Stimulated activated CD8-positive, alpha-beta memory T cell treated with anti-CD3 and anti-CD28 coated beads, Interleukin-4, amount 100 ng/mL, for 1 hour (primary cell): ENCODE results near the gene RITA1.

Experiments
- DNase-seq, 2 donors: peaks; one replicate each; pipeline ENCODE4 v3.0.0-alpha.2; 2020; ENCODE audit warnings: low read depth in 2 of 2, low spot score in 1 of 2

RITA1 gene

DNA sequence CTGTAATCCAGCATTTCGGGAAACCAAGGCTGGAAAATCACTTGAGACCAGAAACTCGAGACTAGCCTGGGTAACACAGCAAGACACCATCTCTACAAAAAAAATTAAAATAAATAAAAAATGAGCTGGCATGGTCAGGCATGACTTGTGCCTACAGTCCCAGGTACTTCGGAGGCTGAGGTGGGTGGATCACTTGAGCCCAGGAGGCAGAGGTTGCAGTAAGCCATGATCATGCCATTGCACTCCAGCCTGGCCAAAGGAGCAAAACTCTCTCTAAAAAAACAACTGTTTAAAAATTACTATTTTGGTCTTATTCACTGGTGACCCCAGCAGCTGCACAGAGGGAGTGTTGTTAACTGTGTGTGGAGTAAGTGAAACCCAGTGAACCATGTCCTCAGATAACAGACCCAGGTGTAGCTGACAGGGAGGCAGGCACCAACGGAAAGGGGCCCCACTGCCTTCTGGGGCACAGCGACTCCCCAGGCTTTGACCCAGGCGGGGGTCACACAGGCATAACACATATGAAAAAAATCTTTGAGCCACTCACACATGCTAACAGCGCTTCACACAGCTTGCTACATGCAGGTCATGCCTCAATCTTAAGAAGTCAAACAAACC is 12.3 kb upstream of the RITA1 start:
- DNase-seq, result no peak

DNA sequence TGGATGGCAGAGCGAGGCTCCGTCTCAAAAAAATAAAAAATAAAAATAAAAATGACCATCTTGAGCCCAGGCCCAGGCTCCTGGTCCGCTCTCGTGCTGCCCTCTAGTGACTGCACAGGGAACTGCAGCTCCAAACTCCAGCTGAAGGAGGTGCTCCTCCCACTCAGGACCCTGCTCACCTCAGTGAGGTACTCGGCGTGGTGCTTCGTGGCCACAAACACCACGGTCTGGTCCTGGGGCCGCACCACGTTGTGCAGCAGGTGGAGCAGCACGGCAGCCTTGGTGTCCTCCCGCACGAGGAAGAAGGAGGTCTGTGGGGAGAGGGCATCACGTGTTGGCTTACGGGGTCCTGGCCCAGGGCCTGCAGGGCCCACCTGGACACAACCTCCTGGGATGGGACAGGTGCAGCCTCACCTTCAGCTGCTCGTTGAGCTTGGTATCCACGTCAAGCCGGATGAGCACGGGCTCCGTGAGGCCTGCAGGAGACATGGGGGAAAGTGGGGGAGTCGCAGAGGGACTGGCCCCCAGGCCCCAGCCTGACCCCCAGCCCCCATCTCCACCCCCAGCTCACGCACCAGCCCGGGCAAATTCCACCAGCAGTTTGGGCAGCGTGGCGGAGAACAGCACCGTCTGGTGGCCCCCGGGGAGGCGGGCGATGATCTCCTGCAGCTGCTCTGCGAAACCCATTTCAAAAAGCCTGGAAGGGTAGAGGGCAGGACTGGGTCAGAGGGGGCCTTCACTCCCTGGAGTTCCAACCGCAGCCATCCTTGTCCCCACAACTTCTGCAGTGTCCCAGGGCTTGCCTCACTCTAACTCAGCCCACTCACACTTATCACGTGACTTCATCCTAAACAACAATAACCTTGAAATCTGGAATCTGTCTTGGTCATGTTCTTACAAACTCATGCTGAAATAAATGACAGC is 10.8 kb upstream of the RITA1 start:
- peak; percentile 50 to 58 for DNase-seq

GRCh38 chr12:113179023-113179422 is 6.5 kb upstream of the RITA1 start:
- DNase-seq, result no peak

DNA sequence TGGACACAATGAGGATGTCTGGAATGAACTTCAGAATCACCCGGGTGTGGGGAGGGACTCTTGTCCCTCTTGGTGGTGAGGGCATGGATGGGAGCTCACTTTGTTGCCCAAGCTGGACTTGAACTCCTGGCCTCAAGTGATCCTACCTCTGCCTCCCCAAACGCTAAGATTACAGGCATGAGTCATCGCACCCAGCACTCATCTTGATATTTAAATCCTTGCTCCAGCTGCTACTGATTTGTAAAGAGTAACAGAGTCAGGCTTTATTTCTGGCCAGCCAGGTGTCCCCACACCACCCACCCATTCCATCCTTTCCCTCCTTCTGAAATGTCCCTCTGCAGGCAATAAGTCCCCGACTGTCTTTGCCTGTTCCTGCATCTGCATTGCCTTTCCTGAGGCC is 5.2 kb upstream of the RITA1 start:
- DNase-seq, result no peak

GRCh38 chr12:113181975-113182374 is 3.5 kb upstream of the RITA1 start:
- no peak for DNase-seq

- DNase-seq, result no peak
Observed at GRCh38 chr12:113183030-113183589, 2.4 kb upstream of the RITA1 start.

GRCh38 chr12:113184098-113184899 is 1.2 kb upstream of the RITA1 start:
- no peak for DNase-seq

DNA sequence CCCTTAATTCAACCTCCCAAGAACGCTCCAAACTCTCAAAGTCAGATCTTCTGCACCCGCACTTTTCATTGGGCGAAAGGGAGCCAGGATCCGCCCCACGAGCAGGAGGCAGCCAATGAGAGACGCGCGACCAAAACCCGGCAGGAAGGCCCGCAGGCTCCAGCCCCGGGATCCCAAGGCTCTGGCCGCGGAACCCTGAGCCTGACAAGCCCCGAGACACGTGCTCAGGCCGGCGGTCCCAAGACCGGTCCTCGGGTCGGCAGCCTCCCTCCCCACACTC is 681 bp upstream of the RITA1 start:
- DNase-seq, result peak; percentile 68 to 72

GRCh38 chr12:113186033-113186365 is 478 bp downstream of the RITA1 start:
- no peak for DNase-seq

DNA sequence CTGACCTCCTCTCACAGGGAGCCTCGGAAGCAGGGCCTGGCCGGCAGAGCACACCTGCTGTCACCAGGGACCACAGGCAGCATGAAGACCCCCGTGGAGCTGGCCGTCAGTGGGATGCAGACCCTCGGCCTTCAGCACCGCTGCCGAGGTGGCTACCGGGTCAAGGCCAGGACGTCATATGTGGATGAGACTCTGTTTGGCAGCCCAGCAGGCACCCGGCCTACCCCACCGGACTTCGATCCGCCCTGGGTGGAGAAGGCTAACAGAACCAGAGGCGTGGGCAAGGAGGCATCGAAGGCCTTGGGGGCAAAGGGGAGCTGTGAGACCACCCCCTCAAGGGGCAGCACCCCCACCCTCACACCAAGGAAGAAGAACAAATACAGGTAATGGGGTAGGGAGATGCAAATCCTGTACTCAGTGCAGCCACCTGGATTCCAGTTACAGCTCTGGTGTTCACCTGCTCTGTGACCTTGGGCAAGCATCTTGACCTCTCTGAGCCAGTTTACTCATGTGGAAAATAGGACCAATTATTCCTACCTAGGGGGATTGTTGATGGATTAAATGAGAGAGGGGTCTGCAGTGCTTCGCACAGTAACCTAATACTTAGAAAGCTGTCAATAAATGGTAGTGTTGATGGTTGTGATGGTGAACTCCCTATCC is 1.3 kb downstream of the RITA1 start:
- DNase-seq, result no peak

- no peak for DNase-seq
Observed at GRCh38 chr12:113189361-113189760, 3.8 kb downstream of the RITA1 start.

- DNase-seq, result no peak
Observed at GRCh38 chr12:113190761-113191160, 5.2 kb downstream of the RITA1 start.

DNA sequence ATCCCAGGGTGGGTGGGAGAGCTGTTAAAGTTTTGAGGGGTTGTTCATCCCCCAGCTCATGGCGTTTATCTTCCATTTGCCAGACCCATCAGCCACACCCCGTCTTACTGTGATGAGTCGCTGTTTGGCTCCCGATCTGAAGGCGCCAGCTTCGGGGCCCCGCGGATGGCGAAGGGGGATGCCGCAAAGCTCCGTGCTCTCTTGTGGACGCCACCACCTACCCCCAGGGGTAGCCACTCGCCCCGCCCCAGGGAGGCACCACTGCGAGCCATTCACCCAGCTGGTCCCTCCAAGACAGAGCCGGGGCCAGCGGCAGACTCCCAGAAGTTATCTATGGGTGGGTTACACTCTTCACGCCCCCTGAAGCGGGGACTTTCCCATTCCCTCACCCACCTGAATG is 5.7 kb downstream of the RITA1 start:
- DNase-seq, result no peak

DNA sequence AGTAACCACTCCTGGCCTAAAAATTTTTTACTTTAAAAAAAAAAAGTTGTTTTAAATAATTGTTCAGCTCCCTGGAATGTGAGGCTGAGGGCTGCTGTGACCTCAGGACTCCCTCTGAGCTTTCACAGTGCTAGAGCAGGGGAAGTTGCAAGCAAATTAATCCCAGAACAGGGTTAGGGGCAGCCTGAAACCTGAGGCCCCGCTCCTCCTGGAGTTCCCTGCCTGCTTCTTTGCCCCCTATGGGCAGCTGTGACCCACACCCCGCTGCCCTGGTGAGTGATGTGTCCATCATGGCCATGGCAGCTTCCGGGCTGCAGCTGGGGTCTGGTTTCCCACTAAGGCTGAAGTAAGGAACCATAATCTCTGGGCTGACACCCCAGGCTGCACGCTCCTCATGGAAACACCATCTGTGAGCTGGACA is 9.5 kb downstream of the RITA1 start:
- DNase-seq, result no peak

- no peak for DNase-seq
Observed at GRCh38 chr12:113195598-113195997, 10.1 kb downstream of the RITA1 start.

DNA sequence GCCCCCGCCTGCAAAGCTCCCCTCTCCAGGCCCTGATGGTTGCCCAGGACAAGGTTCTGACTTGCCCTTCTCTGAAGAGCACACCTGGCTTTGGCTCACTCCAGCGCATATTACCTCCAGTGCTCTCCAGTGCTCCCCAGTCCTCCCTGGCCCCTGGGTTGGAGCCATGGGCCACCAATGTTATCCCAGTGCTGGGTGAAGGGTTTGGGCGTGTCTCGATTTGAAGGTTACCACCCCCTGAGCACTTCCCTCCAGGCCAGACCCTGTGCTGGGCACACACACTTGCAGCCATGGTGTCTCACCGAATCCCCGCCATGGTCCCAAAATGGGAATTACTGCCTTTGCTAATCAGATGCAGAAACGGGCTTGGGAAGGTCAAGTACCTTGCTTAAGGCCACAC is 11.1 kb downstream of the RITA1 start:
- no peak for DNase-seq

DNA sequence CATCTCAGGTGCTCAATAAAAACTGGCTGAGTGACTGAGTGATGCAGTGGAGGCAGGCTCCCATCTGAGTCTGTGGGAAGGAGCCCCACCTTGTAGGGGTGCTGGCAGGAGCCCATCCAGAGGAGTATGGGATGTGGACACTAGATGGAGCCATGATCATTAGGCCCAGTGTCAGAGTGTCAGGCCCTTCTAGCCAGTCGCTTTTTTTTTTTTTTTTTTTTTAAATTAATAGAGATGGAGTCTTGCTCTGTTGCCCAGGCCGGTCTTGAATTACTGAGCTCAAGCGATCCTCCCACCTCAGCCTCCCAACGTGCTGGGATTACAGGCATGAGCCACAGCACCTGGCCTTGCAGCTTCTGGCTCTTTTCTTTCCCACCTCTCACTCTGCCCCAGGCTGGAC is 11.5 kb downstream of the RITA1 start:
- DNase-seq, result peak in 1 of 2 donors; percentile 20

- no peak for DNase-seq
Observed at GRCh38 chr12:113197518-113198077, 12.1 kb downstream of the RITA1 start.

DNA sequence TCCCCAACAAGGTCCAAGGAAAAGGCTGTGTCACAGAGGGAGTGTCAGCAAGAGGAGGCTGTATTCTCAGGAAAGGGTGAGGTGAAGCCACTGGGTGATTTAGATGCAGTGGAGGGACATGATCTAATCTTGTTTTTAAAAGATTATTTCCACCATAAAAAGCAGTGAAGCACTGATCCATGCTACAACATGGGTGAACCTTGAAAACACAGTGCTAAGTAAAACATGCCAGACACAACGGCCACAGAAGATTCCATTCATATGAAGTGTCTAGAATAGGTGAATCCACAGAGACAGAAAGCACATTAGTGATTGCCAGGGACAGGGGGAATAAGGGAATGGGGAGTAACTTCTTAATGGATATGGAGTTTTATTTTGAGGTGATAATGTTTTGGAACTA is 12.8 kb downstream of the RITA1 start:
- DNase-seq, result no peak

DNA sequence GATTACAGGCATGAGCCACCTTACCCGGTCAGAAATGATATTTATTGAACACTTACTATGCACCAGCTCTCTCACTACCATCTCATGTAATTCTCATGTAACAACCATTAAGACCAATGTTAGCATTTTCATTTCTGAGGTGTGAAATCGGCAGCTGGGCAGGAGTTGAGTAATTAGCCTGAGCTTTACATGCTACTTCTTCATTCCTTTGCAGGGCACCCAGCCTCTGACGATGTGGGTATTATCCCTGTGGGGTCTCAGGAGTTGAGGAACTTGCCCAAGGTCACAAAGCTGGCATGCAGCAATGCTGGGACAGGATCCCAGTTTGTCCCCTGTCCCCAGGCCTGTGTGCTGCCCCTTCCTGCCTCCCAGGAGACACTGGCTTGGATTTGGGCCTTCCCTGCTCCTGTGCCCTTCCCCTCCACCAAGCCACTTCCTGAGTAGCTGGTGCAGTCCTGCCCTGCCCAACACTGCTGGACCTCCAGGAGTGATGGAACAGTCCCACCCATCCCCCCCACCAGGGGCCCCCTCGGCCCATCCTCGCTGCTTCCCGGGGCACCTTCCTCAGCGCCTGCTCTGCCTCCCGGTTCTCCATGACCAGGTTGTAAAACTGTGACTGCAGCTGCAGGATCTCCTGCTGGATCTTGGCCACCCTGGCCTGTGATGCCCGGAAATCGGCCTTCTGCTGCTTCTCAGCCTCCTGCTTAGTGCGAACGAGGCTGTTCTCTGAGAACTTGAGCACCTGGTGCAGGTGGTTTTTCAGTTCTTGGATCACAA is 14.7 kb downstream of the RITA1 start:
- no peak for DNase-seq
